Measurements from ENCODE around the gene RSAD1. TPM values are rescaled to one million over a fixed set of nuclear protein-coding genes. Genes with fewer than 3 reads are reported as not detected.
"Not testable (repeated sequence)": the region's sequence is repeated elsewhere in the genome, so short reads cannot be mapped to it uniquely, and the experiment has no call there.

Gene RSAD1
- total RNA-seq, 2 donors from 2014 or later: 39.2 to 44.5 TPM

GRCh38 chr17:50473901-50474300, 4.8 kb upstream of the RSAD1 start:
- H3K4me3 ChIP-seq: no peak overlapping the region
- no peaks in the 10 kb centered on the region for H3K27me3 ChIP-seq
- no peaks in the 10 kb centered on the region for H3K9me3 ChIP-seq
- TF ChIP-seq, protein P1, sequence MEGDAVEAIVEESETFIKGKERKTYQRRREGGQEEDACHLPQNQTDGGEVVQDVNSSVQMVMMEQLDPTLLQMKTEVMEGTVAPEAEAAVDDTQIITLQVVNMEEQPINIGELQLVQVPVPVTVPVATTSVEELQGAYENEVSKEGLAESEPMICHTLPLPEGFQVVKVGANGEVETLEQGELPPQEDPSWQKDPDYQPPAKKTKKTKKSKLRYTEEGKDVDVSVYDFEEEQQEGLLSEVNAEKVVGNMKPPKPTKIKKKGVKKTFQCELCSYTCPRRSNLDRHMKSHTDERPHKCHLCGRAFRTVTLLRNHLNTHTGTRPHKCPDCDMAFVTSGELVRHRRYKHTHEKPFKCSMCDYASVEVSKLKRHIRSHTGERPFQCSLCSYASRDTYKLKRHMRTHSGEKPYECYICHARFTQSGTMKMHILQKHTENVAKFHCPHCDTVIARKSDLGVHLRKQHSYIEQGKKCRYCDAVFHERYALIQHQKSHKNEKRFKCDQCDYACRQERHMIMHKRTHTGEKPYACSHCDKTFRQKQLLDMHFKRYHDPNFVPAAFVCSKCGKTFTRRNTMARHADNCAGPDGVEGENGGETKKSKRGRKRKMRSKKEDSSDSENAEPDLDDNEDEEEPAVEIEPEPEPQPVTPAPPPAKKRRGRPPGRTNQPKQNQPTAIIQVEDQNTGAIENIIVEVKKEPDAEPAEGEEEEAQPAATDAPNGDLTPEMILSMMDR (IDR thresholded peaks at IDR 0.05): no peak
- no peak for TF ChIP-seq POLR2A (IDR thresholded peaks at IDR 0.05)
- H3K36me3 ChIP-seq (replicated peaks in 1 of 2; ENCODE audit: insufficient read depth in 1 of 2, low read depth in 2 of 2): no peaks in the 10 kb centered on the region
- intact Hi-C loops (cut with DNase I): loop anchor here (10.0 kb wide), 1 partner anchor 109 kb away; no protein-coding TSS in a partner anchor
- 83 to 87% methylated on average over 10 to 11 of the region's 11 CpGs for WGBS, 2 donors
- peaks cover 48% of the 10 kb centered on the region for H3K4me1 ChIP-seq
- ATAC-seq: no peak
- H3K27ac ChIP-seq: no peak overlapping the region
- DNase-seq: no peak

- no peaks in the 10 kb centered on the region for H3K9me3 ChIP-seq
- no peak overlapping the region for H3K27ac ChIP-seq
- intact Hi-C loops (cut with DNase I): loop anchor here (10.0 kb wide), 1 partner anchor 110 kb away; no protein-coding TSS in a partner anchor
- H3K4me3 ChIP-seq: no peak overlapping the region
- H3K36me3 ChIP-seq (replicated peaks in 1 of 2; ENCODE audit: insufficient read depth in 1 of 2, low read depth in 2 of 2): no peaks in the 10 kb centered on the region
- DNase-seq (no peak), ATAC-seq (no peak)
- 25 to 39% methylated on average over 6 of the region's 6 CpGs for WGBS, 2 donors
- H3K4me1 ChIP-seq: peaks cover 43% of the 10 kb centered on the region
- no peaks in the 10 kb centered on the region for H3K27me3 ChIP-seq
- TF ChIP-seq, protein P1 (IDR thresholded peaks at IDR 0.05): no peak
- TF ChIP-seq POLR2A (IDR thresholded peaks at IDR 0.05): no peak
Observed at GRCh38 chr17:50474523-50474922, 4.1 kb upstream of the RSAD1 start.

- WGBS, 2 donors: 72 to 79% methylated on average over 4 of the region's 4 CpGs
- TF ChIP-seq, protein P1 (IDR thresholded peaks at IDR 0.05): no peak
- no peak for TF ChIP-seq POLR2A (IDR thresholded peaks at IDR 0.05)
- no peak for DNase-seq
- no peaks in the 10 kb centered on the region for H3K27me3 ChIP-seq
- intact Hi-C loops (cut with DNase I): loop anchor here (10.0 kb wide), 1 partner anchor 111 kb away; no protein-coding TSS in a partner anchor
- H3K9me3 ChIP-seq: no peaks in the 10 kb centered on the region
- no peak overlapping the region for H3K4me3 ChIP-seq
- H3K36me3 ChIP-seq (replicated peaks in 1 of 2; ENCODE audit: insufficient read depth in 1 of 2, low read depth in 2 of 2): no peaks in the 10 kb centered on the region
- ATAC-seq: no peak
- peaks cover 52% of the 10 kb centered on the region for H3K4me1 ChIP-seq
- H3K27ac ChIP-seq: peak overlapping the region in 3 of 4 donors; percentile 27 to 83 (median 55)
Observed at GRCh38 chr17:50475362-50475761, 3.3 kb upstream of the RSAD1 start.

DNA sequence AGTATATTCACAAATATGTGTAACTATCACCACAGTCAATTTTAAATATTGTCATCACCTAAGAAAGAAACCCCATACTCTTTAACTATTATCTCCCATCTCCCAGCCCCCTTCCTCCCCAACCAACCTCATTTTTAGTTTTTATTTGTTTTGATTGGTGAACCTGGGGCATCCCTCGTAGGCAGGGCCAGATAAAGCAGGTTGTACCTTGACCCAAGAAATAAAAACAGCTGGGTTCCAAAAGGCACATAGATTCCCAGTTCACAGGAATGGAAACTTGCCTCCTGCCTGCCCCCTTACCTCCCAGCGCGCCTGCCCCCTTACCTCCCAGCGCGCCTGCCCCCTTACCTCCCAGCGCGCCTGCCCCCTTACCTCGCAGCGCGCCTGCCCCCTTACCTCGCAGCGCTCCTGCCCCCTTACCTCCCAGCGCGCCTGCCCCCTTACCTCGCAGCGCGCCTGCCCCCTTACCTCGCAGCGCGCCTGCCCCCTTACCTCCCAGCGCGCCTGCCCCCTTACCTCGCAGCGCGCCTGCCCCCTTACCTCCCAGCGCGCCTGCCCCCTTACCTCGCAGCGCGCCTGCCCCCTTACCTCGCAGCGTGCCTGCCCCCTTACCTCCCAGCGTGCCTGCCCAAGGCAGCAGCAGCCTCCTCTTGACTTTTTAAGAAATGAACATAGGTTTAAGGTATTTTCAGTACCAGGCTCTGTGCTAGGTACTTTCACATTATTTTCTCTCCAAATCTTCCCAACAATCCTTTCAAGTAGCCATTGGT, 2.7 kb upstream of the RSAD1 start:
- not testable (repeated sequence) for H3K27me3 ChIP-seq; H3K4me3 ChIP-seq; H3K36me3 ChIP-seq (replicated peaks in 1 of 2; ENCODE audit: insufficient read depth in 1 of 2, low read depth in 2 of 2); ATAC-seq; DNase-seq; H3K9me3 ChIP-seq
- 6 to 16% methylated on average over 14 to 31 of the region's 33 CpGs for WGBS, 2 donors
- intact Hi-C loops (cut with DNase I): loop anchor here (10.0 kb wide), 1 partner anchor 111 kb away; no protein-coding TSS in a partner anchor
- Histone ChIP-seq H3K4me1 (peaks cover 55% of the 10 kb centered on the region), H3K27ac (peak overlapping the region; percentile 25 to 89 (median 69))

DNA sequence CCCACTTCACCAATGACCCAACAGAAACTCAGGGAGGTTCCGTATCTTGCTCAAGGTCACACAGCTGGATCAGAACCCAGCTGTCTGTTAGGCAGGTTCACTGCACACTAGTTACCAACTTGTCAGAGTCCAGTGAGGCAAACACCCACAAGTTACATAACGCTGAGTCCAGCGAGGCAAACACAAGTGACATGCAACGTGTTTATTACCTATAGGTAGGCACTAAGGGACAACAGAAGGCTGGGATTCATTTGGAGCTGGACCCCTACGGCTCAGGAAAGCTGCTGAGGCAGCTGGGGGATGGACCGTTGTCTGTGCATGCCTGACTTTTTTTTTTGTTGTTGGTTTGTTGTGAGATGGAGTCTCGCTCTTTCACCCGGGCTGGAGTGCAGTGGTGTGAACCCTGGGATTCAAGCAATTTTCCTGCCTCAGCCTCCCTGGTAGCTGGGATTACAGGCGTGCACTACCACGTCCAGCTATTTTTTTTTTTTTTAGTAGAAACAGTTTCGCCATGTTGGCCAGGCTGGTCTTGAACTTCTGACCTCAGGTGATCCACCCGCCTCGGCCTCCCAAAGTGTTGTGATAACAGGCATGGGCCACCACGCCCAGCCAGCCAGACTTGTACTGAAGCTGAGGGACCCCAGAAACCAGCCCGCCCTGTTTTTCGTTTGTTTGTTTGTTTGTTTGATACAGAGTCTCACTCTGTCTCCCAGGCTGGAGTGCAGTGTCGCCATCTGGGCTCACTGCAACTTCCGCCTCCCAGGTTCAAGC, 1.9 kb upstream of the RSAD1 start:
- peak overlapping the region; percentile 25 to 89 (median 69) for H3K27ac ChIP-seq
- 51 to 60% methylated on average over 18 of the region's 18 CpGs for WGBS, 2 donors

More for the DNA sequence above, 1.9 kb upstream of the RSAD1 start:
- DNase-seq: peak in 3 of 4 donors; percentile 61 to 75 (median 75)
- intact Hi-C loops (cut with DNase I): loop anchor here (10.0 kb wide), 1 partner anchor 112 kb away; no protein-coding TSS in a partner anchor
- Histone ChIP-seq H3K9me3 (no peaks in the 10 kb centered on the region), H3K4me1 (peaks cover 55% of the 10 kb centered on the region), H3K36me3 (replicated peaks in 1 of 2; ENCODE audit: insufficient read depth in 1 of 2, low read depth in 2 of 2) (no peaks in the 10 kb centered on the region), H3K4me3 (no peak overlapping the region), H3K27me3 (no peaks in the 10 kb centered on the region)
- ATAC-seq: no peak
- TF ChIP-seq, protein P1 (IDR thresholded peaks at IDR 0.05): no peak
- TF ChIP-seq POLR2A (IDR thresholded peaks at IDR 0.05): peak in 2 of 3 donors; percentile 38 to 62

All from body of pancreas (tissue), 4 donors.